Stimulated activated CD8-positive, alpha-beta memory T cell treated with anti-CD3 and anti-CD28 coated beads, Interleukin-4, amount 100 ng/mL, for 4 hours (primary cell): ENCODE data around the gene HNRNPAB.

Experiments used
- DNase-seq, 2 donors: peaks; one replicate each; pipeline ENCODE4 v3.0.0-alpha.2; 2020; ENCODE audit warnings: low read depth in 2 of 2, low spot score in 1 of 2

Gene HNRNPAB

GRCh38 chr5:178211095-178212048 lies 7.0 kb downstream of the HNRNPAB start:
- no peak for DNase-seq

DNA sequence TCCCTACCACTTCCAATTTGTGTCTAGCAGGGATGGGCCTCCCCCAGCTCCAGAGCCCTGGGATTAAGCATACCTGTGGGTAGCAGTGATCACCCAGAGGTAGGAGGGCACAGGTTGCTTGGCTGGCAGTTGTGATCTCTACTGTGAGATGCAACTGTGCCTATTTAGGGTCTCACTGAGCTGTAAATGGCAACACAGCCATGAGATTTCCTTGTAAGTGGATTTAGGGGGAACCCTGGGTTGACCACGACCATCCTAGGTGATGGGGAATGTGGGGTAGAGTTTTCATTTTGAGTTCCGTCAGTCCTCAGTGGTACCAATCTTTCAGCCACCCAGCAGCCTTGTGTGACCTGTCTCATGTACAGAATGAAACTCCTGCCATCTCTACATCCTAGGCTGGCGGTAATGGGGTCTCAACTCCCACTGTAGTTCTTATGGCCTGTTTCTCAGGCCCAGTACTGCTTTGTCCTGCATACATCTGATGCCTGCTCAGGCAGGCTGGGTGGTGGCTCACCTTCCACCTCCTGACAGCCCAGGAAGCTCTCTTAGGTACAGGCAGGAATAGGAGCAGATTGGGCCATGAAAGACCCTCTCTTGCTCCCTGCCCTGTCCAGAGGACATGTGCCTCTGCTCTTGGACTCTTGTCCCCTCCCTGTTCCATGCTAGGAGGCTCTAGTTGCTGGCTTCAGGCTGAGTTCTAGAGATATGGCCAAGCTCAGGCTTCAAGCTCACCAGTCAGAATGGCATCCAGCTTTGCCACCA lies 8.1 kb downstream of the HNRNPAB start:
- no peak for DNase-seq

GRCh38 chr5:178213003-178213461 lies 8.7 kb downstream of the HNRNPAB start:
- DNase-seq = no peak

GRCh38 chr5:178213748-178214151 lies 9.4 kb downstream of the HNRNPAB start:
- no peak for DNase-seq

DNA sequence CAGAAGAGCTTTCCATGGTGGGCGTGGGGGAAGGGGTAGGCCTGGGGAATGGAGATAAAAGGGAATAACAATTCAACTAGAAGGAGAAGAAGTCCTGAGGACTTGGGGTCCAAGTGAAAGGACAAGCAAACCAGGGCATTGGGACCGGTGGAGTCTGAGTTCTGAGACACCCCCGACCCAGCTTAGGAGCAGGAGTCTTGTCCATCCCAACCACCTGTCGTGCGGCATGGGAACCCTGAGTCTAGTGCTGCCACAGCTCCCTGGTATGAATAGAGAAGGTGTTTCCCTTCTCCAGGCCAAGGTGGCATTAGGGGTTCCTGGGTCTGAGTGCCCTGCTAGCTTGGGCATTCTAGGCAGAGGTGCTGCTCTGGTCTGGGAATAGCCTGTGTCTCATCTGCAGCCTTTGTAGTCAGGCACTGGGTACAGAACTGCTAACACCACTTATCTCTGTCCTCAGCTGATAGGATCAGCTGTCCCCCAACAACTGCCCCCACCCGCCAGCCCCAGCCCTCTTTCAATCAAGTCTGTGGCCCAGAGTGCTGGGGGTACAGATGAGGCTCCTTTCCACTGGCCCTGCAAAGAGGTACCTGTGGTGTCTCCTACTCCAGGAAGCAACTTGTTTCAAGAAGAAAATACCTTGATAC lies 9.9 kb downstream of the HNRNPAB start:
- DNase-seq = no peak

DNA sequence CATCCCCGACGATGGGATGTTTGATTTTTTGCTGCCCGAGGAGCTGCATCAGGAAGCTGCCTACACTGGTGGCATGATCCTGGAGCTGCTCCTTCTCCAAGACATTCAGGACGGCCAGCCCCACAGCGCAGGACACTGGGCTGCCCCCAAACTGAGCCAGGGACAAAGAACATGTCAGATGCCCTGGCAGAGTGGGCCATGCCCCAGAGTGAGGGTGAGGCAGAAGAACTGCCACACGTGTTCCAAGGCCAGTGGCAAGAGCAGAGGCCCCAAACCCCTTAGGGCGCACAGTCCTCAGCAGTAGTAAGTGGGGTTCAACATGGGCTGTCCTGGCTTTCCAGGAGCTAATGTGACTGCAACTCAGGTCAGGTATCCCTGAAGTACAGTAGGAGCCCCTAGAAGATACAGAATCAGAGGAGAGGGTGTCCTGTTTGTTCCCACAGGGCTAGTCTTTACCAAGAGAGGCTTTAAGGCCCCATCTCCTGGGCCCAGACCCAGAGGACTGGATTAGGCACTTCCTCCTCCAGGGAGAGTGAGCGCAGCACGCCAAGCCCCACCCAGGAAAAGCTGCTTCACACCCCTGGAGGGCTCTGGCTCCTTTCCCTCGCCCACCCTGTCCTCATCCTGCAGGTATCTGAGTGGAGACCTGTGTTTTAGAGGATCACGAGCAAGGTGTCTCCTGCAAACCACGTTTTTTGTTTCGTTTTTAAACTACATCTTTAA lies 11.1 kb downstream of the HNRNPAB start:
- DNase-seq = no peak

DNA sequence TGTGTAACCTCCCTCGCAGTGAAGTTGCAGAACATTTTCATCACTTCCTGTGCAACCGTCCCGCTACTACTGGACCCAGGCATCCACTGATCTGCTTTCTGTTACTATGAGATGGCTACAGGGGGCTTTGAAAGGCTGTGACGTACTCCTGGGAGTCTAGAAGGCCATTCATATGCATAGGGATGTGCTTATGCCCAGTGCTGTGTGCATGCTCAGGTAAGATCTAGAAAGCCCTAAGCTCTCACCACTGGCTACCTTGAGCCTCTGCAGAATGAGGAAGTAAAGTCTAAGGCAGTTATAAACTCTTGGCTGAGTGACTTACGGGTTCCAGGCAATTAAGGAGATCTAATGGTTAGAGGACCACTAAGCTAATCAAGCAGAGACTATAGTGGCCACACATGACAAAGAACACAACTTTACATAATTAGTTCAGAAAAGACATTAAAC lies 11.8 kb downstream of the HNRNPAB start:
- DNase-seq = no peak

GRCh38 chr5:178216779-178217178 lies 12.4 kb downstream of the HNRNPAB start:
- no peak for DNase-seq

GRCh38 chr5:178218237-178218776 lies 14.0 kb downstream of the HNRNPAB start:
- no peak for DNase-seq

DNA sequence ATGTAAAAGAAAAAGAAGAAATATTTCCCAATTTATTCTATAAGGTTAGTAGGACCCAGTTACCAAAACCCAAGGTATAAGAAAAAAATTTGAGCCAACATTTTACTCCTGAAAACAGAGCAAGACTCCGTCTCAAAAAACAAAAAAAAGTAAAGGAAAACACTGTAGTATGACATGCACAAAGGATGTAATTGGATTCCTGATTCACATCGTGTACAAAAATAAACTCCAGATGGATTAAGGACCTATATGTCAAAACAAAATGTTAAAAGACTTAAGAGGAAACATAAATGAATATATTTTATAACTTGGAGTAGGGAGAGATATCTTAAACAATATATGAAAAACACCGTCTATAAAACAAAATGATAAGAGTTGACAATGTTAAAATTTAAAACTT lies 14.5 kb downstream of the HNRNPAB start:
- DNase-seq = no peak

- DNase-seq = no peak
These were observed 16.9 kb downstream of the HNRNPAB start for GRCh38 chr5:178221282-178221681.

DNA sequence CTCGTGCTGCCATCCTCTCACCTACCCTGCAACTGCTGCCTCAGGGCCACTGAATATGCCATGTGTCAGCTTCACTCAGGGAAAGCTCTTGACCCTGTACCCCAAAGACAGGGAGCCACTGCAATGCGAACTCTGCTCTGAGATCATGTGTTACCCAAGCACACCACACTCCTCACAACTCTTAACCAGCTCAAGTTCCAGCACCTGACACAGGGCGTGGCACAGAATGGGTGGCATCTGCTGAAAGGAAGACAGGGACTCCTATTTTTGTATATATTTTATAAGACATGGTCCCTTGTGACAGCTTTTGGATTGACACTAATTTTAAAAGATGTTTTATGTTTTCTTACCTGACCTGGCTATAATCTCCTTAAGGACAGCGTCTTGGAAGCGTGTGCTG lies 17.5 kb downstream of the HNRNPAB start:
- no peak for DNase-seq

- DNase-seq = no peak
These were observed 18.0 kb downstream of the HNRNPAB start for GRCh38 chr5:178222292-178222691.

- no peak for DNase-seq
These were observed 19.0 kb downstream of the HNRNPAB start for GRCh38 chr5:178223196-178223773.

DNA sequence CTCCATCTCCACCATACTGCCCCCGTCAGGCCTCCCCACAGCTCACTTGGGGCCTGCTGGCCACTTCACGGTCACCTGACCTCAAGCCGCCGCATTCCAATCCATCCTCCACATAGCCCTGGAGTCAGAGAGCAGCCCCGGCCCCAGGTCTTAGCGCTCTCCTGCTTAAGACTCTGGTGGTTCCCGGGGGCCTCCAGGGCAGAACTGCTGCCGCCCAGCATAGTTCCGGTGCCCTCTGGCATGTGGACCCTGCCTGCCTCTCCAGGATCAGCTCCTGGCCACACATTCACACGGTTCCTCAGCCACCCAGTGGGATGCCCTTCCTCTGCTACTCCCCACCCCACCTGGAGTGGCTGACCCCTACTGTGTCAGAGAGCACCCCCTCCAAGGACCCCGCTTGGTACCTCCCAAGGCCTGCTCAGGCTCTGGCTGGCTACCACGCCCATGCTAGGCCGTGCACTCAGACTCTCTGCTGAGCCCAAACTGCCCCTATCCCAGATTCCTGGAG lies 19.5 kb downstream of the HNRNPAB start:
- no peak for DNase-seq

GRCh38 chr5:178224403-178224802 lies 20.1 kb downstream of the HNRNPAB start:
- DNase-seq = no peak

GRCh38 chr5:178225174-178225573 lies 20.8 kb downstream of the HNRNPAB start:
- no peak for DNase-seq

- no peak for DNase-seq
These were observed 22.9 kb downstream of the HNRNPAB start for GRCh38 chr5:178227138-178227659.

DNA sequence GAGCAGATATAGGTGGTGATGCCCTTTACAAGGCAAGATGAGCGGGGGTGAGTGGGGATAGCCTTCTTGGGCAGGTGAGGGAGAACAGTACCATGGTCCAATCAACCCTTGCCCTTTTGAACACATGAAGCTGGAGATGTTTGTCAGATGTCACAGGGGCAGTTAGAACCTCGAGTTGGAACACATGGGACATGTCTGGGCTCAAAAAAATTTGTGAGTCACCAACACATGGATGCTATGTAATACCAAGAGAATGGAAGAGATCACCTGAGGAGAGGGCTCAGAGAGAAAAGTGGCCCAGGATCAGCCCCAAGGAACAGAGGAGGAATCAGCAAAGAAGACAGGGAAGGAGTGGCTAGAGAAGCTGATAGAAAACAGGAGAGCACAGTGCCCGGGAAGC lies 23.6 kb downstream of the HNRNPAB start:
- no peak for DNase-seq

- DNase-seq = no peak
These were observed 24.3 kb downstream of the HNRNPAB start for GRCh38 chr5:178228609-178229008.
